Measurements from ENCODE around the gene AGO4.
A peak's percentile ranks its signal among the peaks of the same experiment; 100 is the strongest.
"Not testable (repeated sequence)": the region's sequence is repeated elsewhere in the genome, so short reads cannot be mapped to it uniquely, and the experiment has no call there.

AGO4 gene

GRCh38 chr1:35807614-35808449, at the start of gene AGO4:
Gene AGO4, plus strand, starts transcription at chr1:35808016. Its CDS starts 401 bp downstream, at chr1:35808417.
- peak; percentile 86 for DNase-seq

GRCh38 chr1:35762141-35762540, 45.7 kb upstream of the AGO4 start:
- no peak for DNase-seq

GRCh38 chr1:35763201-35763600, 44.6 kb upstream of the AGO4 start:
- no peak for DNase-seq

GRCh38 chr1:35764283-35764682, 43.5 kb upstream of the AGO4 start:
- DNase-seq = no peak

DNA sequence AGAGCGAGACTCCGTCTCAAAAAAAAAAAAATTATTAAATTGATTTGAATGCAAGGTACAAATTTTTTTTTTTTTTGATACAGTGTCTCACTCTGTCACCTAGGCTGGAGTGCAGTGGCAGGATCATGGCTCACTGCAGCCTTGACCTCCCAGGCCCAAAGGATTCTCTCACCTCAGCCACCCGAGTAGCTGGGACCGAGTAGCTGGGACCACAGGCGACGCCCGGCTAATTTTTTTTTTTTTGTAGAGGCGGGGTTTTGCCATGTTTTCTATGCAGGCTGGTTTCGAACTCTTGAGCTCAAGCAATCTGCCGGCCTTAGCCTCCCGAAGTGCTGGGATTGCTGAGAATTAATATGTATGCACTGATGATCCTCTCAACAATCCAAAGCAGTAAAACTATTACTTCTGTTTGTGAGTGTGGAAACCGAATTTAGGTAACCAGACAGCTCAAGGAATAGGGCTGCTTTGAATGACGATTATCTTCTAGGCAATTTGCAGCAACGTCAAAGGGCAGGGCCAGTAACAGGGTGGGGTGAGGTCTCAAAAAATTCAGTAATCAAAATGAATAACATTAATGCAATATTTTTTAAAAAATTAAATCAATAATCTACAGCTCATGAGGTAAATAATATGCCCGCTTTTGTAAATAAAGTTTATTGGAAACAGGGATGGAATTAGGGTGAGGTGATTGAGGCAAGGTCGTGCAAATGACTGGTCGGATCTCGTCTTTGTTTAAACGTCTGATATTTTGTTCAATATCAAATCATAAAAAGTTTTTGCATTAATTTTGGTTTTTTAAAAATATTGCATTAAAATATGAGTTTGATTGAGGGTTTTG, 39.2 kb upstream of the AGO4 start:
- no peak for DNase-seq

DNA sequence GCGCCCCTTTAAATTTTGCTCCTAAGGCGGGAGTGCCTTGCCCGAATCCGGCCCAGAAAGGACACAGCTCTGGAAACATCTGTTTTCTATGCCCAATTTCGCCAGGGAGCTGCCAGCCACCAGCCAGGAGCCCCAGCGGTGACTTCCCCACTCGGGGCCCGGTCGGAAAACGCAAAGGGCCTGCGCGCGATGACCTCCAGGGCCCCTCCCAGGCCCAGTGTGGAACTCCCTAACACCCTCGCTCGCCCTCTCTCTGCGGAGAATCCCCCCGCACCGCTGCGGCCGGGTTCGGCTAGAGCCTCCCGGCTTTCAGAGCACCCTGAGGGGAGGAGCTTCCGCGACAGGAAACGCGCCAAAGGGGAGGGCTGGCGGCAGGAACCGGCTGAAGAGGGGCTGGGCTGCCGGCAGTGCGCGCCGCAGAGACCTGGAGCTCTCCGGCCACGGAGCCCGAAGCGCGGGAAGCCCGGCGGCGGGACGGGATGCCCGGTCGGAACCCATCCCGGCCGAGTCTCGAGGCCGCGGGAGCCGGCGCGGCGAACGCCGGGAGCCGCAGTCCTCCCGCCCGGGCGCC, 38.5 kb upstream of the AGO4 start:
- DNase-seq = peak; percentile 96

DNA sequence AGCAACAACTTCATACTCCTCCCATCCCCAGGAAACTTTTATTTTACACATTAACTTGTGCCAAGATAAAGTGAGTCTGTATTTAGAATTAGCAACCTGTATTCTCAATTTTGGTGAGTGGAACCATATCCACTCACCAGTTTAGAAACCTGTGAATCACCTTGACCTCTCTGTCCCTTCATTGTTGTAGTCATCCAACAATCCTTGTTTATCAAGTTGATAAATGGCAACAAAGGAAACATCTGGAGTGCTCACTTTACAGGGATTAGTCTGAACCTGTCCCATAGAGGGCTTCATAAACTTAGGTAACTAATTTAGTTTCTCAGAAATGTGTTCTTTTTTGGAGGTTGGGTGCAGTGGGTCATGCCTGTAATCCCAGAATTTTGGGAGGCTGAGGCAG, 34.1 kb upstream of the AGO4 start:
- DNase-seq = no peak

DNA sequence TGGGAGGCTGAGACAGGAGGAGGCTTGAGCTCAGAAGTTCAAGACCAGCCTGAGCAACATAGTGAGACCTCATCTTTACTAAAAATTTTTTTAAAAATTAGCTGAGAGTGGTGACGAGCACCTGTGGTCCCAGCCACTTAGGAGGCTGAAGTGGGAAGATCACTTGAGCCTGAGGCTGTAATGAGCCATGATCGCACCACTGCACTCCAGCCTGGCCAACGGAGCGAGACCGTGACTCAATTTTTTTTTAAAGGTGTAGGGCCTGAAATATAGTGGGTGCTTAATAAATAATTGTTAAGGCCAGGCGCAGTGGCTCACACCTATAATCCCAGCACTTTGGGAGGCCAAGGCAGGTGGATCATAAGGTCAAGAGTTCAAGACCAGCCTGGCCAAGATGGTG, 31.6 kb upstream of the AGO4 start:
- DNase-seq = not testable (repeated sequence)

GRCh38 chr1:35777109-35777508, 30.7 kb upstream of the AGO4 start:
- DNase-seq = no peak

- DNase-seq = no peak
Observed at GRCh38 chr1:35783055-35783583, 24.7 kb upstream of the AGO4 start.

GRCh38 chr1:35784364-35784763, 23.5 kb upstream of the AGO4 start:
- DNase-seq = not testable (repeated sequence)

DNA sequence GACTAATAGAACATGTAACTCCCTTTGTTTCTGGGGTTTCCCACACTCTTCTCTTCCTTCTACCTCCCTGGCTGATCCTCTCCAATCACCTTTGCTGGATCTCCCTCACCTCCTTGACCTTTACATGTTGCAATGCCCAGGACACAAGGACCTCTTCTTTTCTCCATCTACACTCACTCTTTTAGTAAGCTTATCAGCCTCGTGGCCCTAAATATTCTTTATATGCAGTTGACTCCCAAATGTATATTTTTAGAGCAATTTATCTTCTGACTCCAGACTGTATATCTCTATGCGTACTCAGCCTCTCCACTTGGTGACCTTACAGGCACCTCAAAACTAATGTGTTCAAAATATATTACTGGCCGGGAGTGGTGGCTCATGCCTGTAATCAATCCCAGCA, 19.7 kb upstream of the AGO4 start:
- DNase-seq = no peak

DNA sequence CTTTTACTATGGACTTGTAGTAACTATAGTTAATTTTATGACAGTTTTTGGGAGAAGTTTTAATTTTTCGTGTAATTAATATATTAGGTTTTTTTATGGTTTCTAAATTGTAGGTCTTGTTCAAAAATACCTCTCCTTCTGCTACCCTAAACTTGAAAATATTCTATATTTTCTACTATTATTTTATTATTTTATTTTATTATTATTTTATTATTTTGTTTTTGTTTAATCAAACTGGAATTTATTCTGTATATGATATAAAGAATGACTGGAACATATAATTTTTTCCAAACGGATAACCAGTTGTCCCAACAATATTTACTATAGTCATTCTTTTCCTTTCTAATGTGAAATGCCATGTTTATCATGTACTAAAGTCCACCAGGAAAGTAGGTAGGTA, 17.1 kb upstream of the AGO4 start:
- DNase-seq = no peak

GRCh38 chr1:35795295-35795694, 12.5 kb upstream of the AGO4 start:
- DNase-seq = no peak

DNA sequence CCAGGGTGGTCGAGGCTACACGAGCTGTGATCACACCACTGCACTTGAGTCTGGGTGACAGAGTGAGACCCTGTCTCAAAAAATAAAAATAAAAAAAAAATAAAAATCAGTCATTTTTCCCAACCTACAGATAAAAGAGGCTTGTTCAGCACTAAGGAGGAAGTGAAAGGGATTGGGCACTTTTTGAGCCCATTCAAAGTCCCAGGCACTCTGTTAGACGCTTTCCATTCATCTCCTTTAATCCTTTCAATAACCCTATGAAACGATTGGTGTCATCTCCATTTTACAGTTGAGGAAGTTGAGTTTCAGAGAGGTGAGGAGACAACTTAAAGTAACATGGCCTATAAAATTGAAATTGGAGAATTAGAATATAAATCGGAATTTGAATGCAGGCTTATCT, 10.4 kb upstream of the AGO4 start:
- no peak for DNase-seq

GRCh38 chr1:35798019-35798418, 9.8 kb upstream of the AGO4 start:
- not testable (repeated sequence) for DNase-seq

- DNase-seq = not testable (repeated sequence)
Observed at GRCh38 chr1:35800167-35800887, 7.5 kb upstream of the AGO4 start.

GRCh38 chr1:35808450-35809113, 766 bp downstream of the AGO4 start:
- DNase-seq = peak; percentile 60

DNA sequence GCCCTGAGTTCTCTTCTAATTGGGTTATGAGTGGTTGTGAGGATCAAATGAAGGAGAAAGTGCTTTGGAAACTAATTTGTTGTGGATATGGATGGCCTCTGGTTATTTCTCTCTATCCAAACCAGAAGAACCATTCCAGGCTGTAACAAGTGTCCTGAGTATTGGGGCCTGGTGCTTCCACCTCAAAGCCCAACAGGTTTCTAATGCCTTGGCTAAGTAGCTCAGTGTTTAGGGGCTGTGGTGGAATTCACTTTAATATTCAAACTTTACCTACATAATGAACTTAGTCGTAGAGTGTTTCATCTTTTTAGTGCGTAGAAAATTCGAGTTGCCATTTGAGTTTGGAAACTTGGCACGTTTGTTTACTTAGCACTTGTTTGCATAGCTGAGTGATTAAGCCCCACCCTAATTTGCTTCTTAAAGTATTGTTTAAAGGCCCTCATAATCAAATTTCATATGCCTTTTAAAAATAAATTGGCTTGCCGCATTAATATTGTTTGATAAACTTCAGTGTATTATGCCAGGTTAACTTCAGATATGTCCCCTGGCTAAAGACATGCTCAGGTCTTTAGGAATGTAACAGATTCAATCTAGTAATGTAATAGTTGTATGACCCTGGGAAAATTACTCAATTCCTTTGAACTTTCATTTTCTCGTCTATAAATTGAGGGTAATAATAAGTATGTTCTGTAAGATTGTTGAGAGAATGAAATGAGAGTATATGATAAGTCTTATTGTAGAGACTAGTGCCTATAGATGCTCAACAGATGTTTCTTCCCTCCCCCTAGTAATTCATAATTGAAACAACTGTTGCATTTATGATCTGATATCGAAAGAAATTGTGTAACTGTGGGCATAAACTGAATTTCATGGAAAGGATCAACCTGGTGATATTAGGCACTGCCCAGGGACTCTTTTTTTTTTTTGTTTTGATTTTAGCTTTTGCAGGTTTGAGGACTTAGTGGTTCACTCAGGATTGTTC, 1.6 kb downstream of the AGO4 start:
- no peak for DNase-seq

GRCh38 chr1:35810096-35810881, 2.5 kb downstream of the AGO4 start:
- no peak for DNase-seq

All from islet precursor cell (in vitro differentiated cells).